HG03432 (cell line): Measurements from ENCODE around the gene OR5H1.
"Not testable (repeated sequence)": the region's sequence is repeated elsewhere in the genome, so short reads cannot be mapped to it uniquely, and the experiment has no call there.

Source experiments
- ATAC-seq: cut with Tn5 transposase; IDR thresholded peaks from one replicate; pipeline ENCODE4 v1.9.1; 2021; ENCODE audit warnings: mild to moderate bottlenecking, moderate library complexity; ENCODE audit not compliant: unreplicated experiment

OR5H1 gene

GRCh38 chr3:98130421-98130820 lies at the start of gene OR5H1:
Gene OR5H1, plus strand, starts transcription at chr3:98130721. Its CDS starts 1,977 bp downstream, at chr3:98132698.
- no peak for ATAC-seq

- no peak for ATAC-seq
Measured at GRCh38 chr3:98086873-98087272, 43.6 kb upstream of the OR5H1 start, which contains the start of gene OR5AC2. Gene OR5AC2, plus strand, starts transcription at chr3:98087173. Its CDS starts 0 bp downstream, at chr3:98087173.

GRCh38 chr3:98095882-98096281 lies 34.6 kb upstream of the OR5H1 start:
- ATAC-seq = no peak

- ATAC-seq = no peak
Measured at GRCh38 chr3:98099848-98100247, 30.7 kb upstream of the OR5H1 start.

- ATAC-seq = no peak
Measured at GRCh38 chr3:98108162-98108561, 22.4 kb upstream of the OR5H1 start.

- ATAC-seq = no peak
Measured at GRCh38 chr3:98109807-98110549, 20.5 kb upstream of the OR5H1 start.

- ATAC-seq = no peak
Measured at GRCh38 chr3:98110550-98110908, 20.0 kb upstream of the OR5H1 start.

- ATAC-seq = no peak
Measured at GRCh38 chr3:98114264-98114663, 16.3 kb upstream of the OR5H1 start.

GRCh38 chr3:98115717-98116116 lies 14.8 kb upstream of the OR5H1 start:
- ATAC-seq = no peak

- no peak for ATAC-seq
Measured at GRCh38 chr3:98136631-98137030, 6.1 kb downstream of the OR5H1 start.

- not testable (repeated sequence) for ATAC-seq
Measured at GRCh38 chr3:98137826-98138557, 7.5 kb downstream of the OR5H1 start.

GRCh38 chr3:98140531-98140930 lies 10.0 kb downstream of the OR5H1 start:
- no peak for ATAC-seq

GRCh38 chr3:98147179-98147578 lies 16.7 kb downstream of the OR5H1 start, which contains the start of gene OR5H14:
Gene OR5H14, plus strand, starts transcription at chr3:98147479. Its CDS starts 1,907 bp downstream, at chr3:98149386.
- ATAC-seq = no peak

- ATAC-seq = no peak
Measured at GRCh38 chr3:98148751-98149150, 18.2 kb downstream of the OR5H1 start.

GRCh38 chr3:98149456-98149855 lies 18.9 kb downstream of the OR5H1 start:
- not testable (repeated sequence) for ATAC-seq

- no peak for ATAC-seq
Measured at GRCh38 chr3:98151241-98151640, 20.7 kb downstream of the OR5H1 start.

- ATAC-seq = no peak
Measured at GRCh38 chr3:98166396-98166795, 35.9 kb downstream of the OR5H1 start, which contains the start of gene OR5H15. Gene OR5H15, plus strand, starts transcription at chr3:98166696. Its CDS starts 2,004 bp downstream, at chr3:98168700.

- ATAC-seq = no peak
Measured at GRCh38 chr3:98171071-98171470, 40.5 kb downstream of the OR5H1 start.

GRCh38 chr3:98172621-98173020 lies 42.1 kb downstream of the OR5H1 start:
- no peak for ATAC-seq

- no peak for ATAC-seq
Measured at GRCh38 chr3:98180319-98180890, 49.9 kb downstream of the OR5H1 start.

GRCh38 chr3:98182196-98182595 lies 51.7 kb downstream of the OR5H1 start:
- no peak for ATAC-seq

- no peak for ATAC-seq
Measured at GRCh38 chr3:98185180-98185579, 54.7 kb downstream of the OR5H1 start.
